Measurements from ENCODE around the gene PAN2. TPM values are rescaled to one million over a fixed set of nuclear protein-coding genes. Genes with fewer than 3 reads are reported as not detected.
"Not testable (repeated sequence)": the region's sequence is repeated elsewhere in the genome, so short reads cannot be mapped to it uniquely, and the experiment has no call there.

Gene PAN2
- total RNA-seq, 1 donor from 2014 or later, result 15.4 TPM

- H3K9me3 ChIP-seq (ENCODE audit: insufficient read depth, low read depth, low read length), result no peaks in the 10 kb centered on the region
- no peak overlapping the region for H3K4me3 Mint-ChIP-seq (ENCODE audit: unreplicated experiment)
- H2AFZ ChIP-seq (ENCODE audit: low read depth, low read length), result no peak overlapping the region
- no peak overlapping the region for H3K4me3 ChIP-seq (ENCODE audit: insufficient read depth, low read depth, low read length)
- no peaks in the 10 kb centered on the region for H3K79me2 ChIP-seq (ENCODE audit: insufficient read depth, low read length)
- H3K9me3 Mint-ChIP-seq (ENCODE audit: unreplicated experiment), result no peaks in the 10 kb centered on the region
- H4K20me1 ChIP-seq (ENCODE audit: insufficient read depth, low read length), result no peaks in the 10 kb centered on the region
- H3K4me1 ChIP-seq (ENCODE audit: insufficient read depth, low read length), result no peaks in the 10 kb centered on the region
- FAIRE-seq (no peak), DNase-seq (ENCODE audit: low read depth) (no peak)
- peaks cover 47% of the 10 kb centered on the region for H3K36me3 Mint-ChIP-seq (ENCODE audit: low read depth, unreplicated experiment)
- H3K9ac ChIP-seq (ENCODE audit: low read length), result no peak overlapping the region
- no peak for TF ChIP-seq EZH2 (IDR thresholded peaks at IDR 0.05; ENCODE audit: insufficient read depth, low read length)
- peaks cover 38% of the 10 kb centered on the region for H3K36me3 ChIP-seq (ENCODE audit: insufficient read depth, low read length)
- H3K27ac Mint-ChIP-seq (ENCODE audit: unreplicated experiment), result no peak overlapping the region
- H3K4me1 Mint-ChIP-seq (ENCODE audit: low read depth, unreplicated experiment), result peaks cover 3% of the 10 kb centered on the region
- no peak overlapping the region for H3K4me2 ChIP-seq (ENCODE audit: low read length)
- no peaks in the 10 kb centered on the region for H3K27me3 ChIP-seq (ENCODE audit: insufficient read depth, low read length)
- no peak overlapping the region for H3K27ac ChIP-seq (ENCODE audit: low read depth, low read length)
- no peaks in the 10 kb centered on the region for H3K27me3 Mint-ChIP-seq (ENCODE audit: low read depth, unreplicated experiment)
Measured at GRCh38 chr12:56346675-56347074, 12.9 kb upstream of the PAN2 start.

- not testable (repeated sequence) for H3K4me1 ChIP-seq (ENCODE audit: insufficient read depth, low read length); H3K27ac ChIP-seq (ENCODE audit: low read depth, low read length); FAIRE-seq; H3K27me3 Mint-ChIP-seq (ENCODE audit: low read depth, unreplicated experiment); H3K9me3 ChIP-seq (ENCODE audit: insufficient read depth, low read depth, low read length); H3K4me2 ChIP-seq (ENCODE audit: low read length); H4K20me1 ChIP-seq (ENCODE audit: insufficient read depth, low read length); H3K4me3 ChIP-seq (ENCODE audit: insufficient read depth, low read depth, low read length); H3K9me3 Mint-ChIP-seq (ENCODE audit: unreplicated experiment); H3K4me3 Mint-ChIP-seq (ENCODE audit: unreplicated experiment); DNase-seq (ENCODE audit: low read depth); H3K79me2 ChIP-seq (ENCODE audit: insufficient read depth, low read length); H3K27ac Mint-ChIP-seq (ENCODE audit: unreplicated experiment); H3K4me1 Mint-ChIP-seq (ENCODE audit: low read depth, unreplicated experiment); H3K27me3 ChIP-seq (ENCODE audit: insufficient read depth, low read length); H3K9ac ChIP-seq (ENCODE audit: low read length); H2AFZ ChIP-seq (ENCODE audit: low read depth, low read length)
- peaks cover 33% of the 10 kb centered on the region for H3K36me3 Mint-ChIP-seq (ENCODE audit: low read depth, unreplicated experiment)
- peaks cover 14% of the 10 kb centered on the region for H3K36me3 ChIP-seq (ENCODE audit: insufficient read depth, low read length)
Measured at GRCh38 chr12:56342290-56342689, 8.5 kb upstream of the PAN2 start.

GRCh38 chr12:56341616-56342015, 7.8 kb upstream of the PAN2 start:
- Histone ChIP-seq H3K4me1 (ENCODE audit: insufficient read depth, low read length) (peaks cover 6% of the 10 kb centered on the region), H4K20me1 (ENCODE audit: insufficient read depth, low read length) (no peaks in the 10 kb centered on the region), H3K4me3 (ENCODE audit: insufficient read depth, low read depth, low read length) (no peak overlapping the region), H3K27me3 (ENCODE audit: insufficient read depth, low read length) (no peaks in the 10 kb centered on the region), H3K4me2 (ENCODE audit: low read length) (no peak overlapping the region), H3K9ac (ENCODE audit: low read length) (no peak overlapping the region), H3K36me3 (ENCODE audit: insufficient read depth, low read length) (peaks cover 11% of the 10 kb centered on the region), H3K27ac (ENCODE audit: low read depth, low read length) (no peak overlapping the region), H3K9me3 (ENCODE audit: insufficient read depth, low read depth, low read length) (no peaks in the 10 kb centered on the region), H3K79me2 (ENCODE audit: insufficient read depth, low read length) (no peaks in the 10 kb centered on the region), H2AFZ (ENCODE audit: low read depth, low read length) (no peak overlapping the region)
- Mint-ChIP-seq H3K27me3 (ENCODE audit: low read depth, unreplicated experiment) (no peaks in the 10 kb centered on the region), H3K36me3 (ENCODE audit: low read depth, unreplicated experiment) (peaks cover 28% of the 10 kb centered on the region), H3K4me3 (ENCODE audit: unreplicated experiment) (no peak overlapping the region), H3K4me1 (ENCODE audit: low read depth, unreplicated experiment) (peaks cover 8% of the 10 kb centered on the region), H3K27ac (ENCODE audit: unreplicated experiment) (no peak overlapping the region), H3K9me3 (ENCODE audit: unreplicated experiment) (no peaks in the 10 kb centered on the region)
- TF ChIP-seq CTCF (IDR thresholded peaks at IDR 0.05; ENCODE audit: insufficient read depth, low read depth, low read length) (no peak), EZH2 (IDR thresholded peaks at IDR 0.05; ENCODE audit: insufficient read depth, low read length) (no peak)
- FAIRE-seq (no peak), DNase-seq (ENCODE audit: low read depth) (no peak)

GRCh38 chr12:56339158-56339422, 5.3 kb upstream of the PAN2 start:
- no peaks in the 10 kb centered on the region for H3K9me3 ChIP-seq (ENCODE audit: insufficient read depth, low read depth, low read length)
- no peak overlapping the region for H3K27ac ChIP-seq (ENCODE audit: low read depth, low read length)
- peak overlapping the region; percentile 68 for H3K27ac Mint-ChIP-seq (ENCODE audit: unreplicated experiment)
- H3K36me3 Mint-ChIP-seq (ENCODE audit: low read depth, unreplicated experiment), result peaks cover 19% of the 10 kb centered on the region
- no peak for FAIRE-seq
- peaks cover 8% of the 10 kb centered on the region for H3K4me1 Mint-ChIP-seq (ENCODE audit: low read depth, unreplicated experiment)
- TF ChIP-seq CTCF (IDR thresholded peaks at IDR 0.05; ENCODE audit: insufficient read depth, low read depth, low read length) (no peak), EZH2 (IDR thresholded peaks at IDR 0.05; ENCODE audit: insufficient read depth, low read length) (no peak)
- H2AFZ ChIP-seq (ENCODE audit: low read depth, low read length), result no peak overlapping the region
- H3K79me2 ChIP-seq (ENCODE audit: insufficient read depth, low read length), result no peaks in the 10 kb centered on the region
- H3K4me2 ChIP-seq (ENCODE audit: low read length), result peak overlapping the region; percentile 7
- H3K27me3 Mint-ChIP-seq (ENCODE audit: low read depth, unreplicated experiment), result no peaks in the 10 kb centered on the region
- H3K9ac ChIP-seq (ENCODE audit: low read length), result no peak overlapping the region
- H3K4me3 Mint-ChIP-seq (ENCODE audit: unreplicated experiment), result no peak overlapping the region
- no peaks in the 10 kb centered on the region for H3K9me3 Mint-ChIP-seq (ENCODE audit: unreplicated experiment)
- H3K4me1 ChIP-seq (ENCODE audit: insufficient read depth, low read length), result peaks cover 12% of the 10 kb centered on the region
- no peak for DNase-seq (ENCODE audit: low read depth)
- H4K20me1 ChIP-seq (ENCODE audit: insufficient read depth, low read length), result no peaks in the 10 kb centered on the region
- H3K27me3 ChIP-seq (ENCODE audit: insufficient read depth, low read length), result no peaks in the 10 kb centered on the region
- no peak overlapping the region for H3K4me3 ChIP-seq (ENCODE audit: insufficient read depth, low read depth, low read length)
- peaks cover 10% of the 10 kb centered on the region for H3K36me3 ChIP-seq (ENCODE audit: insufficient read depth, low read length)
